Stimulated activated naive CD8-positive, alpha-beta T cell treated with anti-CD3 and anti-CD28 coated beads, Interleukin-15, Interleukin-2, amounts not matched to agents 100 U/mL and 50 U/mL, for 24 hours (primary cell): ENCODE data around the gene ZNF789.
A peak's percentile ranks its signal among the peaks of the same experiment; 100 is the strongest.
"Not testable (repeated sequence)": the region's sequence is repeated elsewhere in the genome, so short reads cannot be mapped to it uniquely, and the experiment has no call there.

Experiments
- ATAC-seq: fragments of 150-1000 bp; cut with Tn5 transposase; one replicate; pipeline ENCODE4 v1.10.0; 2021
- DNase-seq: peaks from one replicate; pipeline ENCODE4 v3.0.0; 2021

The ZNF789 gene

GRCh38 chr7:99457650-99458493, 14.8 kb upstream of the ZNF789 start:
- no peak for DNase-seq

GRCh38 chr7:99459087-99459486, 13.6 kb upstream of the ZNF789 start:
- ATAC-seq (peak; percentile 63), DNase-seq (no peak)

More at GRCh38 chr7:99457650-99458493, 14.8 kb upstream of the ZNF789 start:
- no peak for ATAC-seq

GRCh38 chr7:99460651-99461050, 12.0 kb upstream of the ZNF789 start:
- DNase-seq (no peak), ATAC-seq (no peak)

DNA sequence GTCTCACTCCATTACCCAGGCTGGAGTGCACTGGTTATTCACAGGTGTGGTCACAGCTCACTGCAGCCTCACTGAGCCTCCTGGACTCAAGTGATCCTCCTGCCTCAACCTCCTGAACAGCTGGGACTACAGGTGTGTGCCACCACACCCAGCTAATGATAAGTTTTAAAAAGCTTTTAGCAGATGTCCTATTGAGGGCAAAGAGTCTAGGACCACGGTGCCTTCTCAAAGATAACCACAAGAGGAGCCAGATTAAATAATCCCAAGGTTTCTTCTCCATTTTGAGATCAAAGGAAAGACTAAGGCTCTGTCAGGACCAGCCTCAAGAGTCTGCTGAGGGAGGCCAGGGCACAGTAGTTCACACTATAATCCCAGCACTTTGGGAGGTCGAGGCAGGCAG, 11.5 kb upstream of the ZNF789 start:
- no peak for ATAC-seq
- no peak for DNase-seq

DNA sequence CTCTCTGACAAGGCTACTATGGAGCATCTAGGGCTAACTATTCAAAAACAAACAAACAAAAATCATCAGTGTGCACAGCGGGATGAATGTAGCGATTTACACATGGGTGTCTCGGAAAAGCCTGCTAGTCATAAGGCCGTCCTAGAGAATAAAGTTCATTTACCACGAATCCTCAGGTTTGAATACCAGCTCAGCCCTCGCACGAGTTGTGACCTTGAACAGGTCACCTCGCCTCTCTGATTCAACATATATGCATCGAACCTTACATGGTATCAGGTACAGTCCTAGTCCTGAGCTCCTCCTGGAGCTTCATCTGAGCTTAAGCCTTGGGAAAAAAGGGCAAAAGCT, 7.3 kb upstream of the ZNF789 start:
- DNase-seq (no peak), ATAC-seq (peak; percentile 7)

DNA sequence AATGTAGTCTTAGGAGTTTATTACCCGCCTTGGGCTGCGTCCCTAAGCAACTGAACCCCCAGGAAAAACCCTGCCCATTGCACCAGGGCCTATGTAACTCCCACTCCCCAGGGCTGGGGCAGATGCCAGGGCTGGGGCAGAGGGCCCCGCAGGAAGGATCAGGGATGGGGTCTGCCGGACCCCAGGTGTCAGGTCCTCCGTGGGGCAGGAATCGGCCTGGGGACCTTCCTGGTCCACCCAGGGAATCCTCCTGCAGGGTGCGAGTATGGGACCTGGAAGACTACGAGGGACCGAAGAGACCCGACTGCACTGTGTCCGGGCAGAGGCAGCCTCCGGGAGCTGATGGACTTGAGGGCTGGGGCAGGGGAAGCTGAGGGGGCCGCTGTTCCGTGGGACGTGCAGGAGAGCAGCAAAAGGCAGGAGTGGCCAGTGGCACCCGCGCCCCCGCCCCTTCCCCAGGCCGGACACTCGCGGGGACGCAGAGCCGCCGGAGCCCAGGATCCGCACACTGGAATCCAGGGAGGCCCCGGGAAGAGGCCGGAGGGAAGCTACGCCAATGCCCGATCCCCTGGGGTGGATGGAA, 4.3 kb upstream of the ZNF789 start:
- no peak for ATAC-seq
- DNase-seq, result no peak

DNA sequence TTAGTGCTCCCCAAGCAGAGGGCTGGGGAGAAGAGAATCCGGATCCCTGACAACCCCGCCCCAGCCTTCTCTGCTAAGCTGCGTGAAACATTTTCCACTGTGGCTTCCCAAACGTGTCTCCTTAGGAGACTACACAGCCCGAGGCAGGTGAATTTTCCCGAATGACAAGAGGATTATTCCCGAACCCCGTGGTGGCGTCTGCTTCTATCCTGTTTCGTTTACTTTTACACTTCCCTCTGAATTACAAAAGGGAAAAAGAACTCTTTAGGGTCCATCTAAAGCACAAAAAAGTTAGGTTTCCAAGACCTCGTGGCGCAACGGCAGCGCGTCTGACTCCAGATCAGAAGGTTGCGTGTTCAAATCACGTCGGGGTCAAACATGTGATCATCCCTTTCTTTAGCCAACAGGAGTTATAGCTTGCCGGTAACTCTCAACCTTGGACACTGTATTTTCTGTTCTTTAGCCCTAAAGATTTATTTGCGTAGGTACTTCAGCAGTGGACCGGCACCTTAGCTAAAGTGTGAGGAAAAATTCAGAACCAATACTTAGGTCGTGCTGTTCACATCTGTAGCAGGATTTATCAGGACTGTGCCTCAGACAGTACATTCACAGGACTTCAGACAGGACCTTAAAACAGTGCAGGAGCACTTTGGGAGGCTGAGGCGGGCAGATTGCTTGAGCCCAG, 3.2 kb upstream of the ZNF789 start:
- ATAC-seq (no peak), DNase-seq (no peak)

- ATAC-seq (no peak), DNase-seq (no peak)
Observed at GRCh38 chr7:99473315-99473596, 566 bp downstream of the ZNF789 start.

- DNase-seq (no peak), ATAC-seq (no peak)
Observed at GRCh38 chr7:99476107-99476506, 3.4 kb downstream of the ZNF789 start.

GRCh38 chr7:99478464-99479440, 6.1 kb downstream of the ZNF789 start:
- no peak for DNase-seq
- ATAC-seq, result no peak

DNA sequence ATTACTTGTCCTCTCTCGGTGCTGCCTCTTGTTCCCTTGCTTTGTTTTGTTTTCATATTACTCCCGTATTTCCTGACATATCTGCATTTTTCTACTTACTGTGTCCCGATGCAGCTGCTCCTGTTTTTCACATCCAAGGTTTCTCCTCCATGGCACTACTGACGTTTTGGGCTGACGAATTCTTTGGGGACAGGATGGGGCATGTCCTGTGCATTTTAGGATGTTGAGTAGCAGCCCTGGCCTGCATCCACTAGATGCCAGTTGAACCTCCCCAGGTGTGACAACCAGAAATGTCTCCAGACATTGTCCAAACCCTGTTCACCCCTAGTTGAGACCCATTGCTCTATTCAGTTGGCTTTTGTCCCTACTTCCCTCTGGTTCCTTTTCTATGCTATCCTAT, 12.4 kb downstream of the ZNF789 start:
- no peak for DNase-seq
- ATAC-seq, result no peak

- DNase-seq, result no peak
- ATAC-seq, result no peak
Observed at GRCh38 chr7:99489235-99489634, 16.5 kb downstream of the ZNF789 start.

GRCh38 chr7:99490878-99491277, 18.2 kb downstream of the ZNF789 start:
- DNase-seq (no peak), ATAC-seq (no peak)

DNA sequence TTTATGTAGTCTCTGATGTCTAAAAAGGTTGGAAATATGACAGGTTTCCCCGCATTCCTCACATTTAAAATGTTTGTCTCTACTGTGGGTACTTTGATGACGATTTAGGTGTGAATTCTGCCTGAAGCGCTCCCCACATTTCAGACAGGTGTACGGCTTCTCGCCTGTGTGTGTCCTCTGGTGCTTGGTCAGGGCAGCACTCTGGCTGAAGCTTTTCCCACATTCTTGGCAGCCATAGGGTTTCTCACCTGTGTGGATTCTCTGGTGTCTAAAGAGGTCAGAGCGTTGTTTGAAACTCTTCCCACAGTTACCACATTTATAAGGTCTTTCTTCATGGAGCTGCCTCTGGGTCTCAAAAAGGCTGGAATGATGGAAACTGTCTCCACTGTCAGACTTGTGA, 21.1 kb downstream of the ZNF789 start:
- ATAC-seq (no peak), DNase-seq (no peak)

DNA sequence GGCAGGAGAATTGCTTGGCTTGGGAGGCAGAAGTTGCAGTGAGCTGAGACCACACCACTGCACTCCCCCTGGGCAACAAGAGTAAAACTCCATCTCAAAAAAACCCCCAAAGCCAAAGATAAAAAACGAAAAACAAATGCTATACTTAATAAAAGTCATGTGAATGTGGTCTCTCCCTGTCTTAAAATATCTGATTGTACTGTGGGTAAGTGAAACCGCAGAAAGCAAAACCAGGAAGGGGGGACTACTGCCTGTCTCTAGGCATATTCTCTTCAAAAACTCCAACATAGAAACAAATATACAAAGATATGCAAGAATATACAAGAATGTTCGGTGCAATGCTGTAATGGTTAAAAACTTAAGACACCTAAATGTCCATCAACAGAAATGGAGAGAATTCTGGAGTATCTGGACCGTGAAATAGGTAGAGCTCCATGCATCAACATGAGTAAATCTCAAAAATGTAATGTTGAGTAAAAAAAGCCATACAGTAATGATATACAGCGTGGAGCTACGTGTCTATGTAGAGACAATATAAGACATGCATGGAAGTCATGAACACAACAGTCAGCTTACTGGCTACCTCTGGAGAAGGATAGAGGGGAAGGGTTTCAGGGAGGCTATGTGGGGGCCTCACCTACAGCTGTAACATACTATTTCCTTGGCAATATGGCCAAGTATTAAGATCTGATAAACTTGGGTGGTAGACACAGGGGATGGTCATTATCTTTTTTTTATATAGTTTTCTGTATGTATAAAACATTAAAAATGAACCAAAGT, 25.3 kb downstream of the ZNF789 start:
- DNase-seq (no peak), ATAC-seq (no peak)

DNA sequence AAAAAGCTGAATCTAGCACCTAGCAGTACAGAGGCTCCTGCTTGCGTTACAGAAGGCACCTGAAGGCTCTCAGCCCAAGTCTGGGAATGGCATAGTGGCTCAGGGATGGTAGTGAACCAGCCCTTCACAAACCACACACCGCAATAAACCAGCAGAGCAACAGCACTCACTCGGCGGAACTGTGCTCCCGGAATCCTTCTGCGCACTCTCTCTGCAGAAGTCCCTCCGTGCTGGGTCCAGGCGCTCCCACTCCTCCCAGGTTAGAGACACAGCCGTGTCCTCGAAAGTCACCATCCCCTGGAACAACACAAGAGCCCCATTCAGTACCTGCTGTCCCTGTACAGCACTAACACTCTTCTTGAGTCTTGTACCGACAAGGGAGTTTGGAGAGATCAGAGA, 25.9 kb downstream of the ZNF789 start:
- ATAC-seq, result no peak
- DNase-seq, result no peak

- no peak for DNase-seq
- ATAC-seq, result no peak
Observed at GRCh38 chr7:99499371-99499720, 26.7 kb downstream of the ZNF789 start.

DNA sequence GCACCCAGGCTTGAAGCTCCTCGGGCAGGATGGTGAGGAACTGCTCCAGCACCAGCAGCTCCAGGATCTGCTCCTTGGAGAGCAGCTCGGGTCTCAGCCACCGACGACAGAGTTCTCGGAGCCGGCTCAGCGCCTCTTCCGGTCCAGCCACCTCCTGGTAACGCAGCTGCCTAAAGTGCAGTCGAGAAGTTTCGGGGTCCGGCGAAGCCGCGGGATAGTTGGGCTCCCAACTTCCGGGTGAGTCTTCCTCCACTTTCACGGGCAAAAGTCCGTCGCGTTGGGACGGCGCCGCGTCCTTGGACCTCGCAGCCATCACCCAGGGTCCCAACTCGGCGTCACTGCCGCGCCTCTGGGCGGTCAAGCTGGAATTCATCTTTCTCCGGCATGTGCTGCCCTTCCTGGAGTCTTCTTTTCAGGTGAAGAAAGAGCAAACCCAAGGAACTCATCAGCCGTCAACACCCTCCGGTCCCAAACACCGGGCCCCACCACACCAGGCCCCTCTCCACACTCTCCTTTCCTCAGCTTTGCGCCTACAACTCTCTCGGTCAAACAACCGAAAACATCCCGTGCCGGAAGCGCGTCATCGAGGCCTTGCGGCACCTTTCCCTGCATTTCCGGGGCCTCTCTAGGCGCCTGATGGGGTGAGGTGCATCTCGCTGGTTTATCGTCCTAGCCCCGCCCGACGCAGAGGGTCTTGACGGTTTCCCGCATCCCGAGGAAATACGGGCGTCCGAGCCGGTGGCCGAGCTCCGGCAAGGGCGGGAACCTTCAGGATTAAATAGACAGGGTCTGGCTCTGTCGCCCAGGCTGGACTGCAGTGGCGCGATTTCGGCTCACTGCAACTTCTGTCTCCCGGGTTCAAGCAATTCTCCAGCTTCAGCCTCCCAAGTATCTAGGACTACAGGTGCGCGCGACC, 27.3 kb downstream of the ZNF789 start, which contains the start of gene ZNF394:
TSS of gene ZNF394 (minus strand) at position 561 of the 916 bp plus-strand sequence. CDS start at position 373, 188 bp downstream.
- DNase-seq, result peak; percentile 93
- peak; percentile 63 for ATAC-seq

DNA sequence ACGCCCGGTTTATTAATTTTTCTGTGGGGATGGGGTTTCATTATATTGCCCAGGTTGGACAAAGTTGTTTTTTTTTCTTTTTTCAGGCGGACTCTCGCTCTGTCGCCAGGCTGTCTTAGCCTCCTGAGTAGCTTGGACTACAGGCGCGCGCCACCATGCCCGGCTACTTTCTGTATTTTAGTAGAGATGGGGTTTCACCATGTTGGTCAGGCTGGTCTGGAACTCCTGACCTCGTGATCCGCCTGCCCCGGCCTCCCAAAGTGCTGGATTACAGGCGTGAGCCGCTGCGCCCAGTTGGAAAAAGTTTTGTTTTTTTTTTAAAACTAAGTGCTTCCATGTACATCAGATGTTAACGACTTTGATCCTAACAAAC, 27.9 kb downstream of the ZNF789 start:
- ATAC-seq (no peak), DNase-seq (no peak)

GRCh38 chr7:99501236-99501635, 28.5 kb downstream of the ZNF789 start:
- ATAC-seq, DNase-seq: not testable (repeated sequence)

GRCh38 chr7:99504281-99504602, 31.6 kb downstream of the ZNF789 start:
- DNase-seq (no peak), ATAC-seq (no peak)
